SJCRH30 (cell line): Measurements from ENCODE around the gene TOMM40L. TPM values are rescaled to one million over a fixed set of nuclear protein-coding genes. Genes with fewer than 3 reads are reported as not detected.

Source experiments
- DNase-seq, 2 experiments: peaks; one replicate each; pipeline ENCODE4 v3.0.0-alpha.2; 2015 to 2020
- H3K27ac ChIP-seq: fragments of 250-450 bp; sonication (Bioruptor Pico); 2 replicates; pipeline ENCODE4 v1.5.1; 2020; ENCODE audit warnings: mild to moderate bottlenecking, moderate library complexity
- H3K27me3 ChIP-seq: fragments of 250-450 bp; sonication (Bioruptor Pico); 2 replicates; pipeline ENCODE4 v1.5.1; 2020; ENCODE audit warnings: mild to moderate bottlenecking, moderate library complexity
- H3K36me3 ChIP-seq: fragments of 250-450 bp; sonication (Bioruptor Pico); 2 replicates; pipeline ENCODE4 v1.5.1; 2020; ENCODE audit warnings: mild to moderate bottlenecking, moderate library complexity
- H3K4me1 ChIP-seq: fragments of 250-450 bp; sonication (Bioruptor Pico); 2 replicates; pipeline ENCODE4 v1.5.1; 2020; ENCODE audit warnings: mild to moderate bottlenecking, moderate library complexity
- H3K4me3 ChIP-seq: fragments of 250-450 bp; sonication (Bioruptor Pico); 2 replicates; pipeline ENCODE4 v1.5.1; 2020; ENCODE audit warnings: mild to moderate bottlenecking, moderate library complexity
- H3K9me3 ChIP-seq: fragments of 250-450 bp; sonication (Bioruptor Pico); replicated peaks from 2 replicates; pipeline ENCODE4 v1.5.1; 2020; ENCODE audit warnings: mild to moderate bottlenecking, moderate library complexity
- total RNA-seq: library from RNA; depleted of rRNA; stranded (reverse); fragments of >200 nt; shearing (Covaris generic); gene quantifications from 2 replicates; pipeline ENCODE4 v1.2.3, GENCODE V29; 2014

Gene TOMM40L
- total RNA-seq, 1 experiment from 2014 or later = 8.9 TPM

- Histone ChIP-seq H3K36me3 (0 out of 2 replicates have a peak, but pooled peaks cover 4% of the 10 kb centered on the region), H3K27ac (peak within 1 kb of the TSS; percentile 93), H3K27me3 (no peaks in the 10 kb centered on the region), H3K9me3 (no peaks in the 10 kb centered on the region), H3K4me3 (peak within 1 kb of the TSS; percentile 72), H3K4me1 (peaks cover 21% of the 10 kb centered on the region)
- DNase-seq = peak; percentile 97 to 98
These were observed 23.8 kb upstream of the TOMM40L start, which contains the start of gene NDUFS2 for GRCh38 chr1:161201836-161202712. NDUFS2 (plus strand) TSS chr1:161202367; CDS start chr1:161202386, 19 bp downstream.

GRCh38 chr1:161206411-161207140, 19.3 kb upstream of the TOMM40L start:
- no peak for DNase-seq
- H3K27ac ChIP-seq = no peak overlapping the region
- no peak overlapping the region for H3K4me3 ChIP-seq
- H3K9me3 ChIP-seq = no peaks in the 10 kb centered on the region
- peaks cover 26% of the 10 kb centered on the region for H3K36me3 ChIP-seq
- no peaks in the 10 kb centered on the region for H3K4me1 ChIP-seq
- no peaks in the 10 kb centered on the region for H3K27me3 ChIP-seq

DNA sequence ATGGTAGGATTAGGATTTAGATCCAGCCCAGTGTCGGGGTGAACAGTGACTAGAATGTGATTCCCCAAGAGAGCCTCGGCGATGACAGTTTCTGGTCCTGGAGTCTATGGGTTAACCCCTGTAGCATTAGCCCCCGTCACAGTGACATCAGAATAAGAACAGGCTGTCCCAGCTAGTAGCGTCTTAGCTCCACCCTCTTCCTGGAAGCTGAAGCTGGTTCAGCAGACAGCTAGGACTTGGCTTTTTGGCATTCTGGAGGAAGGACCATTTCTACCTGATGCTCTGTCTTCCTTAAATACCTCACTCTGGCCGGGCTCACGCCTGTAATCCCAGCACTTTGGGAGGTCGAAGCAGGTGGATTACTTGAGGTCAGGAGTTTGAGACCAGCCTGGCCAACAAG, 18.7 kb upstream of the TOMM40L start:
- Histone ChIP-seq H3K4me1 (no peaks in the 10 kb centered on the region), H3K4me3 (no peak overlapping the region), H3K9me3 (no peaks in the 10 kb centered on the region), H3K27ac (no peak overlapping the region), H3K36me3 (peaks cover 29% of the 10 kb centered on the region), H3K27me3 (no peaks in the 10 kb centered on the region)
- DNase-seq = no peak

DNA sequence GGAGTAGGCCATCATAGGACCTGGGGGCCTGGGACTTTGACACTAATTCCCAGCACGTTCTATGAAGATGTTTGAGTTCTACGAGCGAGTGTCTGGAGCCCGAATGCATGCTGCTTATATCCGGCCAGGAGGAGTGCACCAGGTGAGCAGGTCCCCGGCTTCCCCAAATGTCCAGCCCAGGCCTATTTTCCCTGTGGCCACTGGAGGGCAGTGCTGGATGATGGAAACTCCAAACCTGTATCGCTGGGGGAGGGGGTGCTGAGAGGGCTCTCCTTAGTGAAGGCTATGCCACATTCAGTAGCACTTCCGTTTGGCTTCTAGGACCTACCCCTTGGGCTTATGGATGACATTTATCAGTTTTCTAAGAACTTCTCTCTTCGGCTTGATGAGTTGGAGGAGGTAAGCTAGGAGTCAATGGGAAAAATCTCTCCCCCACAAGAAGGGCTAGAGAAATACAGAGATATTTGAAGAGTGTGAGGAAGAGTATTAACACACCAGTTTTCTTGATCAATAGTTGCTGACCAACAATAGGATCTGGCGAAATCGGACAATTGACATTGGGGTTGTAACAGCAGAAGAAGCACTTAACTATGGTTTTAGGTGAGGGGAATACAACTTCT, 16.0 kb upstream of the TOMM40L start:
- DNase-seq = peak; percentile 77 to 82
- Histone ChIP-seq H3K4me3 (no peak overlapping the region), H3K27ac (no peak overlapping the region), H3K9me3 (no peaks in the 10 kb centered on the region), H3K36me3 (peaks cover 35% of the 10 kb centered on the region), H3K4me1 (no peaks in the 10 kb centered on the region), H3K27me3 (no peaks in the 10 kb centered on the region)

DNA sequence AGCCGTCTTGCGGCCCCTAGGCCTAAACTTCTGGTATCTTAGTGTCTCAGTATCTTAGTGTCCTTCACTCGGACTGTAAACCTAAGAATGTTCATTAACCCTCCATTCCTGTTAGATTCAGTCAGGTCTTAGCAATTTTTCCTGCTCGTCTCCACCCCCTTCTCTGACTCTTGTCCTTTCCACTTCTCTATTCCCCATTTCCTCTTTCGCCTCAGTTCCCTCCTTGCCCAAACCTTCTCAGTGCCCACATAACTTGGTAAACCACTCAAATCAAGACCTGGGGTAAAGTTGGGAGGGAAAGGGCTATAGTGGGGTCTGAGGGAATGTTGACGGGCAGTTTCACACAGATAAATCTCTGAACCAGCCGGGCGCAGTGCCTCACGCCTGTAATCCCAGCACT, 11.5 kb upstream of the TOMM40L start:
- Histone ChIP-seq H3K27ac (no peak overlapping the region), H3K36me3 (peaks cover 27% of the 10 kb centered on the region), H3K9me3 (no peaks in the 10 kb centered on the region), H3K4me3 (no peak overlapping the region), H3K4me1 (no peaks in the 10 kb centered on the region), H3K27me3 (no peaks in the 10 kb centered on the region)
- no peak for DNase-seq

DNA sequence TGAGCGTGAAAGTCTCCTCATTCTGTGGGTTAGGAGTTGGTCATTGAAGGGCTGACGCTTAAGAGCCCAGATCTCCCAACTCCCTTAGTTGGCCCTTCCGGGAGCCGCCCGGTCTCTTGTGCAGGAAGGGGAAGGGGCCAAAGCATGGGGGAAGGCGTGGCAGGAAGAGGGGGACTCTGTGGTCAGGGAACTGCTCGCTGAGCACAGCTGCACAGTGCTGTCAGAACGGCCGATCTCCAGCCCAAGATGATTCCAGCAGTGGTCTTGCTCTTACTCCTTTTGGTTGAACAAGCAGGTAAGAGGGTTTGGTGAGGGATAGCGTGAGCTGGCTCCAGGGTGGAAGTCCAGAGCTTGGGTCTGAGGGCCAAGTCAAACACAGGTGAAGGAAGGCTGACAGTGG, 10.8 kb upstream of the TOMM40L start, which contains the start of gene FCER1G:
TSS of gene FCER1G (plus strand) at position 220 of the 400 bp plus-strand sequence. CDS start at position 247, 27 bp downstream.
- Histone ChIP-seq H3K36me3 (peaks cover 22% of the 10 kb centered on the region), H3K9me3 (no peaks in the 10 kb centered on the region), H3K27ac (no peak within 1 kb of the TSS), H3K27me3 (no peaks in the 10 kb centered on the region), H3K4me3 (no peak within 1 kb of the TSS), H3K4me1 (no peaks in the 10 kb centered on the region)
- DNase-seq = no peak

DNA sequence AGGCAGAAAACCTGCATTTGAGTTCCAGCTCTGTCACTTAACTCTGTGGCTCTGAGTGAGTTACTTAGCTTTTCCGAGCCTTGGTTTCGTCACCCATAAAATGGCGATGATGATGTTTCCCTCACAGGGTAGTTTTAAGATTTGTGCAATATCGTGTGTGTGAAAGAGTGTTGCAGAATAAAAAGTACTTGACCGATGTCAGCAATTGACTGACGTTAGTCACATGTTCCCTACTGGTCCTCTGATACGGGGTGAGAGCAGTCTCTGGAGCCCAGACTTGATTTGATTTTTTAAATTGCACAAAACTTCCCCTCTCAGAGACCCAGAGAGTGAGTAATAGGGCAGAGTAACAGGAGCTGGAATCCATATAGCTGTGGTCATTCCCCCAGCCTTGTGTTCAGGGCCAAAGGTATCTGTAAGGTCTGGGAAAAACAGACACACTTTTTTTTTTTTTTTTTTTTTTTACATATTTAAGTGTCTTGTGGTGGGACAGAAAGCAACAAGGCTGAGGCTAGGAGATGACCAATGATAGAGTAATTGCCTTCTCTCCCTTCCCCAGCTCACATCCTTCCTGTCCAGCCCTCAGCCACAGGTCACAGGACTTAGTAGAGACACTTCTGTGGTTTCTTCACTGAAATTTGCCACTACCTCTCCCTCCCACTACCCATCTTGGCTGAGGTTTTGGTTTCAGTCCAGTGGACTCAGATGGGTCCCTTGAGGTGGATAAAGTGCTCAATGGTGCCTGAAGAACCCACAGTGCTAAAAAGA, 8.7 kb upstream of the TOMM40L start:
- H3K4me1 ChIP-seq = no peaks in the 10 kb centered on the region
- no peaks in the 10 kb centered on the region for H3K27me3 ChIP-seq
- no peak overlapping the region for H3K27ac ChIP-seq
- peaks cover 7% of the 10 kb centered on the region for H3K36me3 ChIP-seq
- DNase-seq = no peak
- no peaks in the 10 kb centered on the region for H3K9me3 ChIP-seq
- H3K4me3 ChIP-seq = no peak overlapping the region

- H3K27me3 ChIP-seq = no peaks in the 10 kb centered on the region
- no peaks in the 10 kb centered on the region for H3K9me3 ChIP-seq
- no peak for DNase-seq
- H3K4me3 ChIP-seq = no peak overlapping the region
- no peak overlapping the region for H3K27ac ChIP-seq
- H3K36me3 ChIP-seq = peaks cover 7% of the 10 kb centered on the region
- no peaks in the 10 kb centered on the region for H3K4me1 ChIP-seq
These were observed 8.0 kb upstream of the TOMM40L start for GRCh38 chr1:161217831-161218230.

- no peaks in the 10 kb centered on the region for H3K27me3 ChIP-seq
- no peak overlapping the region for H3K4me3 ChIP-seq
- H3K9me3 ChIP-seq = no peaks in the 10 kb centered on the region
- H3K4me1 ChIP-seq = no peaks in the 10 kb centered on the region
- peaks cover 3% of the 10 kb centered on the region for H3K36me3 ChIP-seq
- DNase-seq = no peak
- no peak overlapping the region for H3K27ac ChIP-seq
These were observed 7.4 kb upstream of the TOMM40L start for GRCh38 chr1:161218301-161219077.

GRCh38 chr1:161219078-161219892, 6.6 kb upstream of the TOMM40L start:
- Histone ChIP-seq H3K27ac (no peak overlapping the region), H3K4me3 (no peak overlapping the region), H3K4me1 (no peaks in the 10 kb centered on the region), H3K9me3 (no peaks in the 10 kb centered on the region), H3K36me3 (no peaks in the 10 kb centered on the region; the same call in 1 of the 2 replicates), H3K27me3 (no peaks in the 10 kb centered on the region)
- no peak for DNase-seq

- Histone ChIP-seq H3K4me1 (peaks cover 2% of the 10 kb centered on the region; the same call in 1 of the 2 replicates), H3K9me3 (no peaks in the 10 kb centered on the region), H3K4me3 (no peak overlapping the region), H3K27ac (no peak overlapping the region), H3K36me3 (no peaks in the 10 kb centered on the region), H3K27me3 (no peaks in the 10 kb centered on the region)
- no peak for DNase-seq
These were observed 5.9 kb upstream of the TOMM40L start for GRCh38 chr1:161220002-161220401.

DNA sequence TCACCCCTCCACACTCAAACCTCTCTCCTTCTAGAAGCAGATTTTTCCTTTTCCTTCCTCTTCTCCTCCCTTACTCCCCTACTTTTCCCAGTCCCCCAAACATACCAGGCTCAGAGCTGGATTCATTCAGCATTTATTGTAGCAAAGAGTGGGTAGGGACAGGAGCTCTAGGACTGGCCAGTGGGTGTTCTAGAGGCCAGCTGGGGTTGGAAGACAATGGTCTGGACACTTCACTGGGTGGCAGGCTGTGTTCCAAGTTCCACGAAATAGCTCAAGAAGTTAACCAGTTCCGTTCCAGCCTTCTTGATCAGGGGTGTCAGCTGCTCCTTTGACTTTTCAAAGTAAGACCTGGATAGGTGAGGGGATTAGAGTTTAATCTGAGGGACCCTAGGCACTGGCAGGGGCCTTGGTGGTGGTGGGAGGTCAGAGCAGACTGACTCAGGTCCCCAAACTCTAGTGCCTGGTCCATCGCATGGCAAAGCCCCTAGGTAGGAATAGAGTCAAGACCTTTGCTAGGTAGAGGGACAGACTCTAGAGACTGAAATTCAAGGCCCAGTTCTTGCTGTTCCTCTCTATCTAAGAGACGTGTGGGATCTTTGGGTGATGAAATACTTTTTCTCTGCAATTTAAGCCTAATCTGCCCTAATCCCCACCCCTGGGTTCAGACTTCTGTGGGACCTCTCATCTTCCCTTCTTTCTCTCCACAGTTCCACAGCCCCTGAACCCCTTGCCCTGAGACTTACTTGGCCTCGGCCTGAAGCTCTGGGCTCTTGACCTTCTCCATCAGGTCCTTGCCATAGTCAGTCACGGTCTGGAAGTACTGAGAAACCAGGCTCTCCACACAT, 3.5 kb upstream of the TOMM40L start:
- Histone ChIP-seq H3K4me1 (peaks cover 6% of the 10 kb centered on the region), H3K9me3 (no peaks in the 10 kb centered on the region), H3K36me3 (no peaks in the 10 kb centered on the region), H3K27me3 (no peaks in the 10 kb centered on the region), H3K27ac (no peak overlapping the region), H3K4me3 (no peak overlapping the region)
- no peak for DNase-seq
